ENCODE results near the gene MT1HL1. TPM values are rescaled to one million over a fixed set of nuclear protein-coding genes. Genes with fewer than 3 reads are reported as not detected.
A peak's percentile ranks its signal among the peaks of the same experiment; 100 is the strongest.

The MT1HL1 gene
- total and polyA plus RNA-seq, 2 of the 8 experiments (the other 6 are each of a cell fraction or from before 2014, with no cell fraction given) = not detected

DNA sequence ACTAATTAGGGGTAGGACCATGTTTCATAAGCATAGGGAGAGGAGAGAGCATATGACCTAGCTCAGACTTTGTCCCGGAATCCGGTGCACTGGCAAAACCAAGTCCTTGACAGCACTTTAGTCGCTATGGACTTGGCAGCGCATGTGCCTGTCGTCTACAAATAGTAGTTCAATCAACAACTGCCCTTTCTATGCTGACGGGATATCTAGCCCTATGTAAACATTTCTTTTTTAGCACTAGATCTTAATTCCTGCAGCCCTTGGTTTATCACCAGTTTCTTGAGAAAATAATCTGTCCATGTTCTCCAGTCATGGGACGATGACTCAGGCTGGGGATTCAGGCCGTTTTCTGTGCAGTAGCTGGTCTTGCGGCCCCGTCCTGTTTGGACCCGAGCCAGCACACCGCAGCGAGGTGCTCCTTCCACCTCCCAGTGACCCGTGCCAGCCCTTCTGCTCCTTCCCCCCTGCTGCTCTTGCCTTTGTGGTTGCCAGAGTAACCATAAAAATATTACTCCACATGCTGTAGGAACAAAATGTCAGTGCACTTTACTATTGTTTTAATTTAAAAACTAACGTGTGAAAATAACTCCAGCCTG is 8.6 kb upstream of the MT1HL1 start:
- DNase-seq (ENCODE audit: low read depth in 1 of 2, low spot score in 2 of 2) (no peak), FAIRE-seq (no peak)
- H3K18ac ChIP-seq (ENCODE audit: extremely low read depth, low read length) = no peak overlapping the region
- peak overlapping the region; percentile 47; the same call in 1 of the 2 replicates for H2AK5ac ChIP-seq (ENCODE audit: low read depth, low read length)
- no peak overlapping the region for H2AFZ ChIP-seq (ENCODE audit: low read length)
- no peak overlapping the region for H3K27ac ChIP-seq (ENCODE audit: low read depth, low read length)
- H3K4me1 ChIP-seq (replicated peaks in 1 of 4; ENCODE audit: control insufficient read depth in 3 of 4, insufficient read depth in 4 of 4, low read length in 3 of 4) = peaks cover 3 to 22% (median 8%) of the 10 kb centered on the region in 4 experiments
- no peak overlapping the region for H4K91ac ChIP-seq (replicated peaks; ENCODE audit: insufficient read length, low read length)
- 87% methylated on average over 15 of the region's 15 CpGs; no CpG with 5 or more reads in 1 of the 2 experiments for WGBS, 2 experiments (ENCODE audit: extremely low coverage in 1 of 2, insufficient coverage in 1 of 2, insufficient read length in 1 of 2, insufficient replicate concordance in 2 of 2, low coverage in 1 of 2, low lambda C conversion rate in 2 of 2, missing lambda C conversion rate in 1 of 2)
- no peak overlapping the region for H3K4me3 ChIP-seq (ENCODE audit: extremely low read depth in 1 of 4, insufficient read depth in 2 of 4, low read depth in 3 of 4, low read length in 4 of 4)
- no peak overlapping the region for H2BK5ac ChIP-seq (ENCODE audit: low read depth, low read length)
- H3K79me1 ChIP-seq (ENCODE audit: low read depth, low read length) = no peaks in the 10 kb centered on the region
- H3K56ac ChIP-seq (replicated peaks; ENCODE audit: insufficient read length, low read depth, low read length) = no peak overlapping the region
- no peaks in the 10 kb centered on the region for H3K79me2 ChIP-seq (ENCODE audit: control insufficient read depth in 1 of 2, insufficient read depth in 2 of 2, low read length in 2 of 2)
- H3K4me2 ChIP-seq (ENCODE audit: insufficient read depth in 1 of 2, low read depth in 2 of 2, low read length in 2 of 2) = no peak overlapping the region
- H3K36me3 ChIP-seq (ENCODE audit: control insufficient read depth in 2 of 4, insufficient read depth in 4 of 4, low read length in 3 of 4) = no peaks in the 10 kb centered on the region
- no peaks in the 10 kb centered on the region; a peak in 1 of 4 replicates for H3K9me3 ChIP-seq (ENCODE audit: insufficient read depth in 2 of 2, low read depth in 1 of 2, low read length in 1 of 2)
- H3K23ac ChIP-seq (ENCODE audit: insufficient read length) = no peak overlapping the region
- H4K8ac ChIP-seq (ENCODE audit: extremely low read depth, insufficient read depth, low read length) = no peak overlapping the region
- H3K9ac ChIP-seq (replicated peaks in 1 of 4; ENCODE audit: extremely low read depth in 1 of 4, low read depth in 3 of 4, low read length in 3 of 4) = no peak overlapping the region
- no peak overlapping the region for H2BK120ac ChIP-seq (replicated peaks; ENCODE audit: low read depth, low read length)
- H2BK20ac ChIP-seq (ENCODE audit: low read length) = 0 out of 2 replicates have a peak overlapping the region, but pooled peaks have one; percentile 44
- no peak overlapping the region for H4K5ac ChIP-seq (ENCODE audit: insufficient read length, low read depth, low read length)
- no peaks in the 10 kb centered on the region for H3K27me3 ChIP-seq (replicated peaks in 1 of 4; ENCODE audit: control insufficient read depth in 3 of 4, extremely low read depth in 1 of 4, insufficient read depth in 3 of 4, low read length in 3 of 4)
- no peaks in the 10 kb centered on the region for H4K20me1 ChIP-seq (replicated peaks in 1 of 2; ENCODE audit: control insufficient read depth in 1 of 2, insufficient read depth in 2 of 2, low read length in 2 of 2)
- H3K4ac ChIP-seq (replicated peaks; ENCODE audit: insufficient read length, low read depth, low read length) = no peak overlapping the region
- ChIA-PET CTCF (ENCODE audit: partially characterized antibody) (no interaction called here), POLR2A (ENCODE audit: partially characterized antibody) (no interaction called here)
- H3K23me2 ChIP-seq (ENCODE audit: low read depth, low read length) = 0 out of 2 replicates have a peak, but pooled peaks cover 2% of the 10 kb centered on the region
- H2BK15ac ChIP-seq (ENCODE audit: low read length) = no peak overlapping the region
- H3K14ac ChIP-seq (ENCODE audit: insufficient read length) = no peak overlapping the region
- peak overlapping the region; percentile 80; the same call in 1 of the 2 replicates for H2BK12ac ChIP-seq (ENCODE audit: low read depth, low read length)
- no peak for TF ChIP-seq BRCA1 (IDR thresholded peaks at IDR 0.05; ENCODE audit: low read depth, low read length)
- no peak for TF ChIP-seq TAF1 (IDR thresholded peaks at IDR 0.05; ENCODE audit: low read depth, low read length)
- no peak for TF ChIP-seq SIX5 (IDR thresholded peaks at IDR 0.05; ENCODE audit: low read depth, low read length)
- TF ChIP-seq SIN3A (conservative IDR thresholded peaks at IDR 0.05 in 1 of 2, IDR thresholded peaks at IDR 0.05 in 1 of 2; ENCODE audit: low read depth in 1 of 2, low read length in 2 of 2) = no peak
- TF ChIP-seq ASH2L (IDR thresholded peaks at IDR 0.05; ENCODE audit: low read length) = no peak
